PC-3 (cell line): ENCODE measurements around the gene COP1. TPM values are rescaled to one million over a fixed set of nuclear protein-coding genes. Genes with fewer than 3 reads are reported as not detected.
"Not testable (repeated sequence)": the region's sequence is repeated elsewhere in the genome, so short reads cannot be mapped to it uniquely, and the experiment has no call there.

Source experiments
- ATAC-seq: fragments of 200-7000 bp; cut with Tn5 transposase; 2 replicates; pipeline ENCODE4 v1.9.1; 2020; ENCODE audit warnings: mild to moderate bottlenecking, moderate library complexity
- BruUV-seq: library from RNA; stranded (reverse); fragments of 400-500 nt; replicated peaks from 2 replicates; lab custom pipeline; 2021; lab: Mats Ljungman, UMichigan
- CTCF ChIA-PET: fragments of 300-600 bp; sonication (Branson Sonifier 250); formaldehyde crosslinking; loops from one replicate; lab custom pipeline; 2022; ENCODE audit warnings: antibody characterized with exemption; lab: Charles Lee
- POLR2A ChIA-PET: fragments of 300-600 bp; sonication (Branson Sonifier 250); formaldehyde crosslinking; loops from one replicate; lab custom pipeline; 2022; ENCODE audit warnings: antibody characterized with exemption; ENCODE audit not compliant: unreplicated experiment; lab: Charles Lee
- DNase-seq: peaks from one replicate; pipeline ENCODE4 v3.0.0-alpha.2; 2015
- H2AFZ ChIP-seq: fragments of 300-600 bp; sonication (generic); 2 replicates; pipeline ENCODE4 v1.6.0; 2016; ENCODE audit warnings: antibody characterized with exemption, low read length
- H3F3A ChIP-seq: fragments of 300-600 bp; sonication (generic); one replicate; pipeline ENCODE4 v1.6.0; 2017; ENCODE audit warnings: antibody characterized with exemption, low read length, control low read depth, mild to moderate bottlenecking; ENCODE audit not compliant: unreplicated experiment
- H3K27ac ChIP-seq: fragments of 300-600 bp; sonication (generic); 2 replicates; pipeline ENCODE4 v1.5.1; 2016; ENCODE audit warnings: mild to moderate bottlenecking, low read length
- H3K27me3 ChIP-seq: fragments of 300-600 bp; sonication (generic); 2 replicates; pipeline ENCODE4 v1.6.1; 2016; ENCODE audit warnings: low read length, mixed read lengths
- H3K36me3 ChIP-seq: fragments of 300-600 bp; sonication (generic); 2 replicates; pipeline ENCODE4 v1.6.1; 2016; ENCODE audit warnings: low read depth, mixed run types, low read length, mixed read lengths
- H3K4me1 ChIP-seq: fragments of 300-600 bp; sonication (generic); 2 replicates; pipeline ENCODE4 v1.5.1; 2016; ENCODE audit warnings: low read length; ENCODE audit not compliant: insufficient read depth
- H3K4me2 ChIP-seq: fragments of 300-600 bp; sonication (generic); 2 replicates; pipeline ENCODE4 v1.6.0; 2016; ENCODE audit warnings: low read length
- H3K4me3 ChIP-seq: fragments of 300-600 bp; sonication (generic); 2 replicates; pipeline ENCODE4 v1.5.1; 2016; ENCODE audit warnings: mild to moderate bottlenecking, low read length, mixed read lengths
- H3K79me2 ChIP-seq: fragments of 300-600 bp; sonication (generic); 2 replicates; pipeline ENCODE4 v1.6.1; 2017; ENCODE audit warnings: low read length, mixed read lengths
- H3K9ac ChIP-seq: fragments of 300-600 bp; sonication (generic); 2 replicates; pipeline ENCODE4 v1.6.0; 2016; ENCODE audit warnings: mild to moderate bottlenecking, low read length
- H3K9me2 ChIP-seq: fragments of 300-600 bp; sonication (generic); replicated peaks from 2 replicates; pipeline ENCODE4 v1.6.1; 2016; ENCODE audit warnings: mixed run types, low read length, mixed read lengths
- H3K9me3 ChIP-seq: fragments of 300-600 bp; sonication (generic); 2 replicates; pipeline ENCODE4 v1.6.1; 2016; ENCODE audit warnings: low read length, mixed read lengths
- H4K20me1 ChIP-seq: fragments of 300-600 bp; sonication (generic); 2 replicates; pipeline ENCODE4 v1.6.1; 2016; ENCODE audit warnings: low read length, mixed read lengths
- EZH2 ChIP-seq: fragments of 300-600 bp; sonication (generic); IDR thresholded peaks from one replicate; pipeline ENCODE4 v1.6.1; 2017; ENCODE audit warnings: antibody characterized with exemption, mild to moderate bottlenecking, low read length; ENCODE audit not compliant: unreplicated experiment
- EZH2phosphoT487 ChIP-seq: fragments of 300-600 bp; sonication (generic); IDR thresholded peaks from 2 replicates; pipeline ENCODE4 v1.6.1; 2018; ENCODE audit warnings: mild to moderate bottlenecking, antibody characterized with exemption, low read length, borderline replicate concordance
- intact Hi-C: fragments of 100-400 bp; cut with micrococcal nuclease; formaldehyde crosslinking; loops from 2 replicates; pipeline ENCODE4 v1.9.0; 2023
- total RNA-seq: library from RNA; depleted of rRNA; stranded (reverse); fragments of >200 nt; gene quantifications from 2 replicates; pipeline ENCODE4 v1.2.3, GENCODE V29; 2014
- TF ChIP-seq, protein P1 (sequence below): fragments of 300-600 bp; sonication (generic); conservative IDR thresholded peaks from 2 replicates; pipeline ENCODE4 v1.5.1; 2017; ENCODE audit warnings: antibody characterized with exemption, low read depth, mild to moderate bottlenecking, low read length

Gene COP1
- total RNA-seq, 1 experiment from 2014 or later = 16.6 TPM

- H3K9ac ChIP-seq = peak overlapping the region; percentile 90
- no peaks in the 10 kb centered on the region for H3K9me2 ChIP-seq
- intact Hi-C loops = loop anchor here (5.0 kb wide), 1 partner anchor 94 kb away; no protein-coding TSS in a partner anchor
- CTCF ChIA-PET = no interaction called here
- ATAC-seq (peak; percentile 30), DNase-seq (peak; percentile 6)
- H3K27me3 ChIP-seq = no peaks in the 10 kb centered on the region
- peak overlapping the region; percentile 98 for H3K4me2 ChIP-seq
- peak overlapping the region; percentile 79 for H3K27ac ChIP-seq
- H3K79me2 ChIP-seq = peaks cover 67% of the 10 kb centered on the region
- H4K20me1 ChIP-seq = peaks cover 19% of the 10 kb centered on the region; the same call in 1 of the 2 replicates
- peak overlapping the region; percentile 97 for H3K4me3 ChIP-seq
- H3K36me3 ChIP-seq = no peaks in the 10 kb centered on the region
- H3K4me1 ChIP-seq = peaks cover 14% of the 10 kb centered on the region
- no peaks in the 10 kb centered on the region for H3K9me3 ChIP-seq
- H2AFZ ChIP-seq = peak overlapping the region; percentile 93
- H3F3A ChIP-seq = no peaks in the 10 kb centered on the region
- TF ChIP-seq, protein P1, sequence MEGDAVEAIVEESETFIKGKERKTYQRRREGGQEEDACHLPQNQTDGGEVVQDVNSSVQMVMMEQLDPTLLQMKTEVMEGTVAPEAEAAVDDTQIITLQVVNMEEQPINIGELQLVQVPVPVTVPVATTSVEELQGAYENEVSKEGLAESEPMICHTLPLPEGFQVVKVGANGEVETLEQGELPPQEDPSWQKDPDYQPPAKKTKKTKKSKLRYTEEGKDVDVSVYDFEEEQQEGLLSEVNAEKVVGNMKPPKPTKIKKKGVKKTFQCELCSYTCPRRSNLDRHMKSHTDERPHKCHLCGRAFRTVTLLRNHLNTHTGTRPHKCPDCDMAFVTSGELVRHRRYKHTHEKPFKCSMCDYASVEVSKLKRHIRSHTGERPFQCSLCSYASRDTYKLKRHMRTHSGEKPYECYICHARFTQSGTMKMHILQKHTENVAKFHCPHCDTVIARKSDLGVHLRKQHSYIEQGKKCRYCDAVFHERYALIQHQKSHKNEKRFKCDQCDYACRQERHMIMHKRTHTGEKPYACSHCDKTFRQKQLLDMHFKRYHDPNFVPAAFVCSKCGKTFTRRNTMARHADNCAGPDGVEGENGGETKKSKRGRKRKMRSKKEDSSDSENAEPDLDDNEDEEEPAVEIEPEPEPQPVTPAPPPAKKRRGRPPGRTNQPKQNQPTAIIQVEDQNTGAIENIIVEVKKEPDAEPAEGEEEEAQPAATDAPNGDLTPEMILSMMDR = no peak
- TF ChIP-seq EZH2 (no peak), EZH2phosphoT487 (no peak)
- no TSS peak for BruUV-seq
- POLR2A ChIA-PET = no interaction called here
These were observed 803 bp downstream of the COP1 start for GRCh38 chr1:176206006-176206960.

DNA sequence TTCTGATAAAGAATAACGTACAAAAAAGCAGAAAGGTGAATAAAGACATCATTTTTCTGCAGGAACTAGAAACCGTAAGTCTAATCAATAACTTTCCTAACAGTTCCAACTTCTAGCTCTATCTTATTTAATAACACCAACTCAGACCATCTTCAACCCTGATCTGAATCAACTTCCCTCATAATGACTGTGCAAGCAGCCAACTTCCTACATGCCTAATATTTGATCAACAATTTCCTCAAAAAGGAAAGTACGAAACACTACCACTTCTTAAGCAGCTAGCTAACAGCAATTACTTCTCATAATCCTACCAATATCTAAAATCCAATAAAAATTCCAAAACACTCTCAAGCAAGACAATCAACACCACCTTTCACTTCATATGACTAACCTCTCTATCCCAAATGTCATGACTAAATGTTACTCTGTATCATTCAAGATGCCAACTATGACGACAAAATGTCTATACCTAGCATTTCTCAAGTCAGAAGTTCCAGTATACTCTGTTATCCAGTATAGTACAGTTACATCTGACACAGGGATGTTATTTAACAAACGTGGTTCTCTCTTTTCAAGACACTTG lies 1.7 kb downstream of the COP1 start:
- H3K4me2 ChIP-seq = peak overlapping the region; percentile 98
- H2AFZ ChIP-seq = no peak overlapping the region
- ChIA-PET CTCF (no interaction called here), POLR2A (interaction anchor here (0.7 kb wide), 1 partner anchor 58 kb away, joined by 4 read pairs; no protein-coding TSS in a partner anchor)
- H3K27me3 ChIP-seq = no peaks in the 10 kb centered on the region
- H3K36me3 ChIP-seq = no peaks in the 10 kb centered on the region
- TF ChIP-seq EZH2 (no peak), EZH2phosphoT487 (no peak)
- TF ChIP-seq, protein P1 = no peak
- H3K27ac ChIP-seq = no peak overlapping the region
- ATAC-seq (no peak), DNase-seq (peak; percentile 19)
- no peaks in the 10 kb centered on the region for H3K9me2 ChIP-seq
- peak overlapping the region; percentile 90; the same call in 1 of the 2 replicates for H3K9ac ChIP-seq
- no TSS peak for BruUV-seq
- H4K20me1 ChIP-seq = peaks cover 19% of the 10 kb centered on the region; the same call in 1 of the 2 replicates
- intact Hi-C loops = loop anchor here (5.0 kb wide), 1 partner anchor 93 kb away; no protein-coding TSS in a partner anchor
- H3K9me3 ChIP-seq = no peaks in the 10 kb centered on the region
- no peaks in the 10 kb centered on the region for H3F3A ChIP-seq
- H3K4me1 ChIP-seq = peaks cover 9% of the 10 kb centered on the region; the same call in 1 of the 2 replicates
- H3K4me3 ChIP-seq = peak overlapping the region; percentile 97
- peaks cover 75% of the 10 kb centered on the region for H3K79me2 ChIP-seq

GRCh38 chr1:176204655-176205054 lies 2.4 kb downstream of the COP1 start:
- H3F3A ChIP-seq, H3K27ac ChIP-seq, H3K36me3 ChIP-seq, BruUV-seq, DNase-seq, H3K27me3 ChIP-seq, ATAC-seq, H2AFZ ChIP-seq, CTCF ChIA-PET, H3K9ac ChIP-seq, H3K4me1 ChIP-seq, H3K9me2 ChIP-seq, H3K9me3 ChIP-seq: not testable (repeated sequence)
- peak overlapping the region; percentile 98 for H3K4me2 ChIP-seq
- peaks cover 83% of the 10 kb centered on the region for H3K79me2 ChIP-seq
- intact Hi-C loops = loop anchor here (5.0 kb wide), 1 partner anchor 92 kb away; no protein-coding TSS in a partner anchor
- H3K4me3 ChIP-seq = peak overlapping the region; percentile 97
- peaks cover 19% of the 10 kb centered on the region; the same call in 1 of the 2 replicates for H4K20me1 ChIP-seq
- POLR2A ChIA-PET = interaction anchor here (0.7 kb wide), 1 partner anchor 58 kb away, joined by 4 read pairs; no protein-coding TSS in a partner anchor
